CD14-positive monocyte (primary cell): ENCODE data around the gene BIRC5. TPM values are rescaled to one million over a fixed set of nuclear protein-coding genes. Genes with fewer than 3 reads are reported as not detected.

ENCODE experiments used
- DNase-seq, 3 donors: peaks; one replicate each; pipeline ENCODE4 v3.0.0-alpha.2; 2011 to 2022
- H2AFZ ChIP-seq: 2 replicates; pipeline ENCODE4 v1.6.0; 2012; ENCODE audit warnings: mild to moderate bottlenecking, low read depth, low read length, inconsistent platforms; ENCODE audit not compliant: insufficient read depth, poor library complexity, severe bottlenecking
- H3K27ac ChIP-seq, 2 donors: 1 replicate in 1 of 2; 2 replicates in 1 of 2; pipeline ENCODE4 v1.5.1; 2012 to 2013; ENCODE audit warnings: low read length in 2 of 2, control low read depth in 1 of 2, inconsistent platforms in 1 of 2, low read depth in 1 of 2, mild to moderate bottlenecking in 1 of 2
- H3K27me3 ChIP-seq, 2 donors: one replicate each; pipeline versions ENCODE4 v1.6.0 to v1.6.1; 2011 to 2013; ENCODE audit warnings: low read length in 2 of 2; ENCODE audit not compliant: control insufficient read depth in 2 of 2, insufficient read depth in 2 of 2
- H3K36me3 ChIP-seq, 2 donors: replicated peaks in 1 of 2; 1 replicate in 1 of 2; 2 replicates in 1 of 2; pipeline versions ENCODE4 v1.5.1 to v1.6.1; 2012 to 2013; ENCODE audit warnings: low read length in 2 of 2, control low read depth in 1 of 2, inconsistent platforms in 1 of 2, mild to moderate bottlenecking in 1 of 2; ENCODE audit not compliant: insufficient read depth in 2 of 2, control insufficient read depth in 1 of 2
- H3K4me1 ChIP-seq, 2 donors: 1 replicate in 1 of 2; 2 replicates in 1 of 2; pipeline versions ENCODE4 v1.5.1 to v1.6.1; 2012 to 2013; ENCODE audit warnings: low read length in 2 of 2, control low read depth in 1 of 2, inconsistent platforms in 1 of 2, mild to moderate bottlenecking in 1 of 2, moderate library complexity in 1 of 2; ENCODE audit not compliant: insufficient read depth in 2 of 2, control insufficient read depth in 1 of 2
- H3K4me2 ChIP-seq: replicated peaks from 2 replicates; pipeline ENCODE3; 2012; ENCODE audit warnings: low read length, moderate library complexity, mild to moderate bottlenecking; ENCODE audit not compliant: poor library complexity, severe bottlenecking; ENCODE audit errors: extremely low read depth
- H3K4me3 ChIP-seq, 3 experiments: fragments of 200-600 bp in 1 of 3; sonication (generic) in 1 of 3; replicated peaks in 1 of 3; 1 replicate in 2 of 3; 2 replicates in 1 of 3; pipeline ENCODE4 v1.5.1; 2011 to 2013; ENCODE audit warnings: low read length in 3 of 3, mild to moderate bottlenecking in 3 of 3, control low read depth in 2 of 3, low read depth in 2 of 3, inconsistent platforms in 1 of 3, moderate library complexity in 1 of 3
- H3K79me2 ChIP-seq: 2 replicates; pipeline ENCODE4 v1.6.0; 2012; ENCODE audit warnings: mild to moderate bottlenecking, control low read depth, inconsistent platforms, low read length, moderate library complexity; ENCODE audit not compliant: insufficient read depth
- H3K9ac ChIP-seq: 2 replicates; pipeline ENCODE4 v1.6.0; 2017; ENCODE audit warnings: low read length, mild to moderate bottlenecking; ENCODE audit not compliant: insufficient read depth, poor library complexity, severe bottlenecking
- H3K9me3 ChIP-seq, 2 donors: replicated peaks in 1 of 2; 1 replicate in 1 of 2; 2 replicates in 1 of 2; pipeline versions ENCODE4 v1.5.1 to v1.6.1; 2012 to 2013; ENCODE audit warnings: low read length in 2 of 2, control low read depth in 1 of 2; ENCODE audit not compliant: control insufficient read depth in 1 of 2, insufficient read depth in 1 of 2
- H4K20me1 ChIP-seq: 2 replicates; pipeline ENCODE4 v1.6.0; 2012; ENCODE audit warnings: mild to moderate bottlenecking, low read length, control low read depth, moderate library complexity; ENCODE audit not compliant: insufficient read depth
- H3K27ac Mint-ChIP-seq, 7 donors: one replicate each; pipeline ENCODE4 v1.8.0; 2020; ENCODE audit warnings: mild to moderate bottlenecking in 7 of 7, mixed read lengths in 7 of 7, moderate library complexity in 6 of 7, inconsistent platforms in 2 of 7
- H3K27me3 Mint-ChIP-seq, 3 donors: one replicate each; pipeline ENCODE4 v1.8.0; 2021 to 2022; ENCODE audit warnings: low read depth in 3 of 3, mild to moderate bottlenecking in 3 of 3, mixed read lengths in 3 of 3, moderate library complexity in 3 of 3, inconsistent platforms in 1 of 3
- H3K36me3 Mint-ChIP-seq, 2 donors: one replicate each; pipeline ENCODE4 v1.8.0; 2020; ENCODE audit warnings: mixed read lengths in 2 of 2, inconsistent platforms in 1 of 2, mild to moderate bottlenecking in 1 of 2
- H3K4me1 Mint-ChIP-seq: one replicate; pipeline ENCODE4 v1.8.0; 2020; ENCODE audit warnings: mild to moderate bottlenecking, mixed read lengths
- H3K4me3 Mint-ChIP-seq, 2 donors: one replicate each; pipeline ENCODE4 v1.8.0; 2020; ENCODE audit warnings: mild to moderate bottlenecking in 2 of 2, mixed read lengths in 2 of 2, moderate library complexity in 1 of 2
- H3K9me3 Mint-ChIP-seq, 7 donors: one replicate each; pipeline ENCODE4 v1.8.0; 2020 to 2022; ENCODE audit warnings: mixed read lengths in 7 of 7, mild to moderate bottlenecking in 6 of 7, moderate library complexity in 6 of 7, inconsistent platforms in 2 of 7
- WGBS: methylation state at CpG from one replicate; pipeline ENCODE4 v1.1.5; 2013; ENCODE audit warnings: missing lambda C conversion rate; ENCODE audit not compliant: insufficient coverage; 5-methylcytosine and 5-hydroxymethylcytosine counted together
- intact Hi-C, 2 donors: fragments of 100-400 bp; cut with micrococcal nuclease; formaldehyde crosslinking; loops; one replicate each; pipeline versions ENCODE4 v1.15.0 to v1.15.1; 2023
- polyA plus RNA-seq, 3 donors: library from polyadenylated mRNA; depleted of rRNA in 1 of 3; unstranded in 2 of 3; stranded (reverse) in 1 of 3; fragments of 300-500 nt in 2 of 3; fragments of >200 nt in 1 of 3; fragmentation: Illumina TruSeq in 2 of 3; gene quantifications; 1 replicate in 2 of 3; 2 replicates in 1 of 3; pipeline ENCODE4 v1.2.3, GENCODE V29; 2012 to 2021
- TF ChIP-seq, protein P1 (sequence below): fragments of 200-600 bp; IDR thresholded peaks from one replicate; pipeline ENCODE4 v1.8.0; 2022; ENCODE audit warnings: antibody characterized with exemption, mild to moderate bottlenecking

The BIRC5 gene
- polyA plus RNA-seq, 3 donors = 0.20 TPM; not detected in 2

DNA sequence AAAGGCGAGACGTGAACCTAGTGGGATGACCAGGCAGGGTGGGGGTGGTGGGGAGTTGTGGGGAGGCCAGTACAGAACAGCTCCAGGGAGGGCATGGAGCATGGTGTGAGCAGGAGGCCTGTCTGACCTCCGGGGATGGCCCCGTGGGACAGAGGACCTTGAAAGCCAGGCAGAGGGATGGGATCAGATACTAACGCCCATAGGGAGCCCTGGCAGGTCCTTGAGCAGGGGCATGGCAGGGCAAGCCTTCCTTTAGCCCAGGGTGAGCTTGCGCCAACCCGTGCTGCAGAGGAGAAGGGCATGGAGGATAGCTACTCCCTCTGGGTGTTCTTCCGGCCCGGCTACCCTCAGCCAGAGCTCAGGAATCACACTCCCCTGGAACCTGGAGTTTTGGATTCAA lies 52.7 kb downstream of the BIRC5 start:
- no peaks in the 10 kb centered on the region for H3K9me3 ChIP-seq
- H3K36me3 ChIP-seq = no peaks in the 10 kb centered on the region
- Mint-ChIP-seq H3K36me3 (peaks cover 0 to under 1% of the 10 kb centered on the region in 2 donors), H3K27ac (no peak overlapping the region), H3K9me3 (no peaks in the 10 kb centered on the region), H3K4me3 (no peak overlapping the region), H3K27me3 (peaks cover under 1 to 16% (median 3%) of the 10 kb centered on the region in 3 donors), H3K4me1 (peaks cover 14% of the 10 kb centered on the region)
- no peaks in the 10 kb centered on the region for H3K79me2 ChIP-seq
- no peak overlapping the region for H2AFZ ChIP-seq
- TF ChIP-seq, protein P1, sequence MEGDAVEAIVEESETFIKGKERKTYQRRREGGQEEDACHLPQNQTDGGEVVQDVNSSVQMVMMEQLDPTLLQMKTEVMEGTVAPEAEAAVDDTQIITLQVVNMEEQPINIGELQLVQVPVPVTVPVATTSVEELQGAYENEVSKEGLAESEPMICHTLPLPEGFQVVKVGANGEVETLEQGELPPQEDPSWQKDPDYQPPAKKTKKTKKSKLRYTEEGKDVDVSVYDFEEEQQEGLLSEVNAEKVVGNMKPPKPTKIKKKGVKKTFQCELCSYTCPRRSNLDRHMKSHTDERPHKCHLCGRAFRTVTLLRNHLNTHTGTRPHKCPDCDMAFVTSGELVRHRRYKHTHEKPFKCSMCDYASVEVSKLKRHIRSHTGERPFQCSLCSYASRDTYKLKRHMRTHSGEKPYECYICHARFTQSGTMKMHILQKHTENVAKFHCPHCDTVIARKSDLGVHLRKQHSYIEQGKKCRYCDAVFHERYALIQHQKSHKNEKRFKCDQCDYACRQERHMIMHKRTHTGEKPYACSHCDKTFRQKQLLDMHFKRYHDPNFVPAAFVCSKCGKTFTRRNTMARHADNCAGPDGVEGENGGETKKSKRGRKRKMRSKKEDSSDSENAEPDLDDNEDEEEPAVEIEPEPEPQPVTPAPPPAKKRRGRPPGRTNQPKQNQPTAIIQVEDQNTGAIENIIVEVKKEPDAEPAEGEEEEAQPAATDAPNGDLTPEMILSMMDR = no peak
- no peak overlapping the region for H3K4me2 ChIP-seq
- H3K27me3 ChIP-seq = peaks cover 0 to 4% of the 10 kb centered on the region in 2 donors
- no peaks in the 10 kb centered on the region for H4K20me1 ChIP-seq
- no peak overlapping the region for H3K27ac ChIP-seq
- H3K4me3 ChIP-seq = no peak overlapping the region
- no peak for DNase-seq
- WGBS = 87% methylated on average over 7 of the region's 9 CpGs
- H3K4me1 ChIP-seq = peaks cover 15 to 21% of the 10 kb centered on the region in 2 donors
- intact Hi-C loops = no loop called here
- H3K9ac ChIP-seq = no peak overlapping the region

DNA sequence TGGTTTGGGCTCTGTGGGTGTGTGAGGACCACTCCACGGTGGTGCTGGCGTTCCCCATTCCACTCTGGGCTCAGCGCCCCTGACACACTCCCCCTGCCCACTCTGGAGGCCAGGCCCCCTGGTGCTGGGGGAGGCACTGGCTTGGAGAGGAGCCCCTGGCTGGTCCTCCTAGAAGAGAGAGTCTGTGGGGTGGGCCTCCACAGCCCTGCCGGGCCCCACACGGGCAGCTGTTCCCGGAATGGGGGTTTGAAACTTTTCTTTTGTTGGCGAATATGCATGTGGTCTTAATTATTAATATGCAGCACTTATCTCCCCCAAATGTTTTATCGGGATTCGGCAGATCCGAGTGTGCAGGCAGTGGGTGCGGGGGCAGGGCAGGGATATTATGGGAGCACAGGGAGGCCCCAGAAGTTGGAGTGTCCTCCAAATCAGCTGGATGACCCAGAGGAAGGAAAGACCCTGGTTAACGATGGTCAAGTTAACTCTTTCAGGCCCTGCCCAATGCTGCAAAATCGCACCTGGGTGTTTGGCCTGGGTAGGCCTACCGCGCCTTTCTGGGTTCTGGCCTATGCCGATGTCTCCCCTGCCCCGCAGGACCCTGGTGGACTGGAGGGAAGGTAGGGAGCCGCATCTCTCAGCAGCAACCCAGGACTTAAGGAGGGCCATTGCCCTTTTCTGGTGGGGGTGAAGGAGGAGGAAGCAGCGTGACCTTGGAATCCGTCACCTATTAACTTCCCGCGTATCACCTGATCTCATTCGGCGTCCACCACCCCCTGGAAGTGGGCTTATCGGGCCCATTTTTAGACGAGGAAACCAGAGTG lies 53.4 kb downstream of the BIRC5 start:
- H3K4me3 ChIP-seq = no peak overlapping the region
- H3K79me2 ChIP-seq = no peaks in the 10 kb centered on the region
- 88% methylated on average over 13 of the region's 26 CpGs for WGBS
- peaks cover 16 to 20% of the 10 kb centered on the region in 2 donors for H3K4me1 ChIP-seq
- Mint-ChIP-seq H3K36me3 (peaks cover 0 to 3% of the 10 kb centered on the region in 2 donors), H3K4me3 (no peak overlapping the region), H3K9me3 (no peaks in the 10 kb centered on the region), H3K27ac (no peak overlapping the region), H3K4me1 (peaks cover 19% of the 10 kb centered on the region), H3K27me3 (peaks cover 7 to 22% (median 8%) of the 10 kb centered on the region in 3 donors)
- no peak overlapping the region for H3K4me2 ChIP-seq
- DNase-seq = no peak
- intact Hi-C loops = no loop called here
- TF ChIP-seq, protein P1 = no peak
- H4K20me1 ChIP-seq = no peaks in the 10 kb centered on the region
- no peaks in the 10 kb centered on the region for H3K9me3 ChIP-seq
- no peaks in the 10 kb centered on the region for H3K36me3 ChIP-seq
- H3K27me3 ChIP-seq = peaks cover 3 to 11% of the 10 kb centered on the region in 2 donors
- H3K27ac ChIP-seq = no peak overlapping the region
- H2AFZ ChIP-seq = no peak overlapping the region
- no peak overlapping the region for H3K9ac ChIP-seq
